Stimulated activated CD8-positive, alpha-beta memory T cell treated with anti-CD3 and anti-CD28 coated beads, Interleukin-12 subunit alpha, Interleukin-12 subunit beta, amount 100 ng/mL, for 4 hours (primary cell): ENCODE measurements around the gene EBF4.
"Not testable (repeated sequence)": the region's sequence is repeated elsewhere in the genome, so short reads cannot be mapped to it uniquely, and the experiment has no call there.

Experiments used
- DNase-seq: peaks from one replicate; pipeline ENCODE4 v3.0.0-alpha.2; 2020; ENCODE audit warnings: low read depth

The EBF4 gene

GRCh38 chr20:2757969-2758368 is 65.4 kb downstream of the EBF4 start:
- DNase-seq = no peak

DNA sequence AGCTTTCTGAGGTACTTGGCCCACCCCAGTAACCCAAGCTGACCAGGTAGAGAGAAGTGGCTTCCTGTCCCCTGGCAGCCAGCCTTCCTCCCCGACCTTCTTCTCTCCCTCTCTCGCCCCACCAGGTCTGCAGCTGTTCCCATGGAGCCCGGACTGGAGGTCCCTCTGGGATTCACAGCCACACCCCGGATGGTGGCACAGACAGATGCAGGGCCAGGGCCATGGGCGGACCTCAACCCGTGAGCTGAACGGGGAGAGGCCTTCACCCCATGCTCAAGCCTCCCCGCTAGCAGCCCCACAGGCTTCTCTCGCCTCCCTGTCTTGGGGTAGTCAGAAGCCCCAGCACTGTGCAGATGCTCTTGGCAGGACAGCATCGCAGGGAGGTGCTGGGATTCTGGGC is 66.6 kb downstream of the EBF4 start:
- no peak for DNase-seq

DNA sequence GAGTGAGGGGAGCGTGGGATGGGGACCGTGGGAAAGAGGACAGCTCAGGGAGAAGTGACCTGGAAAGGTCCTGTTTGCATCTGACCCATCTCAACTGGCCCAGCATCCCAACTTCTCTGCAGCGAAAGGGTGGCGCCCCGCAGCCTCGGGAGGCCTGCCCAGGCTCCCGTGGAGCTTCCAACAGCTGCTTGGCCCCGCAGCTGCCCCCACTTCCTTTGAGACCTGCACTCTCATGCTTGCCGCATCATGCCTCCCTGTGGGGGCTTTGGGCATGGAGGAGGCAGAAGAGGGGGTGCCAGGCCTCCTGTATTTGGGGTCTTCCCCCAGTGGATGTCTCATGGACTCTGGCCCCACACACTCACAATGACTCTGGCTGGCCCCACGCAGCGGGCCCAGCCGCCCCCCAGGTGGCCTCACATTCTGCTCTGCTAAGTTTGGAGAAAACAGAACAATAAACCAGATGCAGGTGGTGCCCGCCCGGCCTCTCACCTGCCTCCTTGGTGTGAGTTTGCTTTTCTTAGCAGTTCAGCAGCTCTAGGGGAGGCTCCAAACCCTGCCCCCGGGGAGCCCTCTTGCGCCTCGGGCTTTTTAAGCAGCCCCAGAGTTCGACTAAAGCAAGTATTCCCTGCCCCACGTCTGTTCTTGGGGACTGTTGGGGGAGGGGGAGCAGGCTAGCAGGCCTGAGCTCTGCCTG is 67.2 kb downstream of the EBF4 start:
- DNase-seq = no peak

GRCh38 chr20:2760297-2760951 is 67.8 kb downstream of the EBF4 start:
- no peak for DNase-seq

- no peak for DNase-seq
Observed at GRCh38 chr20:2760952-2761305, 68.3 kb downstream of the EBF4 start.

- DNase-seq = no peak
Observed at GRCh38 chr20:2761885-2762284, 69.3 kb downstream of the EBF4 start.

DNA sequence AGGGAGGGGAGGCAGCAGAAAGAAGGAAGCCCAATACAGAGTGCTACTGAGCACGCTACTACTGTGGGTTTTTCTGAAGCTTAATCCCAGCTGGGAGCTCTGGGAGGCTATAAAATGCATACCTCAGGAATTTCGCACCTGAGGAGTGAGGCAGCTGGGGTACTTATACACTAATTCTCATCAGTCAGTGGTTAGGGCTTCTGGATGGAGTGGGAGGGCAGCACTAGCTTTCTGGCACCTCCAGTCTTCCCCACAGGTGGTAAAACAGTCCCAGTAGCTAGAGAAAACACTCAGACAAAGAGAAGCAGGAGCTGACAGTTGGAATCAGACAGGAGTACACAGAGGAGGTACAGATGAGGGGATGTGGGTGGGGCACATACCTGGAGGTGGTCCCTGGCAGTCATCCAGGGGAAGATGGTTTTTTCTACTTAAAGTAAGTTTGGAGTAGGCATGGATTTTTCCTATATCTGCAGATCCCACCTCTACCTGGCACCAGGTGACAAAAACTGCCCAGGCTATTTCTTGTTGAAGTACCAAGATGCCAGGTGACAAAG is 70.1 kb downstream of the EBF4 start:
- no peak for DNase-seq

DNA sequence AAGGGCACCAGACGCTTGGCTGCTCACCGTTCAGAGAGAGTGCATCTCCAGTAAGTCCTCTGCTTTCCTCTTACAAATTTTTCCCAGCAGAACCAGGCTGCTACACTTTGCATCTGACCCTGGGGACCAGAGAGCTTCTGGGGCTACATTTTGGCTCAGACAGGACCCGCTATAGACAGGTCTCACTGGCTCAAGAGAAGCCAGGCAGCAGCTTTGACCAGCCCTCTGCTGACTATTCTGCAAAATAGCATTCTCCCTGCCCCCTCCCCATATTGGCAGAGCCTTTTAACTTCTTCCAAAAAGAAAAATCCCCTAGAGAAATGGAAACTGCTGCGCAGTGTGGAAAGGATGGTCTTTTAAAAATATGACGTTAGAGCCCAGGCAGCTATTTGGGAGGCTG is 70.6 kb downstream of the EBF4 start:
- DNase-seq = no peak

GRCh38 chr20:2767768-2768631 is 75.4 kb downstream of the EBF4 start:
- DNase-seq = no peak

GRCh38 chr20:2768632-2769015 is 76.0 kb downstream of the EBF4 start:
- no peak for DNase-seq

GRCh38 chr20:2770091-2770490 is 77.5 kb downstream of the EBF4 start:
- not testable (repeated sequence) for DNase-seq

- no peak for DNase-seq
Observed at GRCh38 chr20:2771631-2772080, 79.1 kb downstream of the EBF4 start.

DNA sequence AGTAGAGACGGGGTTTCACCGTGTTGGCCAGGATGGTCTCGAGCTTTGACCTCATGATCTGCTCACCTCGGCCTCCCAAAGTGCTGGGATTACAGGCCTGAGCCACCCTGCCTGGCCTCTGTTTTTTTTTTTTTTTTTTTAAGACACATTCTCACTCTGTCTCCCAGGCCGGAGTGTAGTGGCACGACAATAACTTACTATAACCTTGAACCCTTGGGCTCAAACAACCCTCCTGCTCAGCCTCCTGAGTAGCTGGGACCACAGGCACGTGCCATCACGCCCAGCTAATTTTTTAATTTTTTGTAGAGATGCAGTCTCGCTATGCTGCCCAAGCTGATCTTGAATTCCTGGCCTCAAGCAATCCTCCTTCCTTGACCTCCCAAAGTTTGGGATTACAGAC is 81.2 kb downstream of the EBF4 start:
- no peak for DNase-seq

- no peak for DNase-seq
Observed at GRCh38 chr20:2775139-2775538, 82.6 kb downstream of the EBF4 start.

- DNase-seq = no peak
Observed at GRCh38 chr20:2778602-2779321, 86.2 kb downstream of the EBF4 start.

DNA sequence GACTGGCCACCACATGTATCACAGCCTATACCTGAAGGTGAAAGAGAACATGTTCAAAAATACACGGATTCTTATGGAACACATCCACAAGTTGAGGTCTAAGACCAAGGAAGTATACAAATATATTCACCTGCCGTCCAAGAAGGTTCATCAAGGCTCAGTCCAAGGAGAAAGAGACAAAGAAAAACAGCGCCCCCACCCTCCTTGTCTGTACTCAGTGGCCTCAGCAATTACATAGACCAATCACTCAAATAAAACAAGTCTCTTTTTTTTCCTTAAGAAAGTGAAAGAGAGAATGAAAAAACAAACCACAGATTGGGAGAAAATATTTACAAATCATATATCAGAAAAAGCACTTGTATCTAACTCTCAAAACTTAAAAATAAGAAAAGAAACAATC is 88.4 kb downstream of the EBF4 start:
- no peak for DNase-seq

DNA sequence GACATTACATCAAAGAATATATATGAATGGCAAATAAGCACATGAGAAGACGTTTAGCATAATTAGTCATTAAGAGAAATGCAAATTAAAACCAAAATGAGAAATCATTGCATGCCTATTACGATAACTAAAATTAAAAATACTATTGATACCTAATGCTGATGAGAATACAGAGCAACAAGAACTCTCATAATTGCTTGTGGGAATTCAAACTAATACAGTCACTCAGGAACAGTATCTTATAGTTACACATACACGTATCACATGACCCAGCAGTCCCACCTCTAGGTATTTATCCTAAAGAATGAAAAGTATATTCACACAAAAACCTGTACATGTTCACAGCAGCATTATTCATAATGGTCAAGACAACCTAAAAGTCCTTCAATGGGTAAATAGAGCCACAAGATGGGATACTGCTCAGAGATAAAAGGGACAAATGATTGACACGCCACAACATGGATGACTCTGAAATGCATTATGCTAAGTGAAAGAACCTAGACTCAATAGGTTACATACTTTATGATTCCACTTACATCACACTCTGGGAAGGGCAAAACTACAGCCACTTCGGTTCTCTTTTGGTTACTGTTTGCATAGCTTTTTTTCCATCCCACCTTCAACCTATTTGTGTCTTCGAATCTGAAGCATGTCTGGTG is 91.5 kb downstream of the EBF4 start:
- DNase-seq = no peak

- DNase-seq = no peak
Observed at GRCh38 chr20:2793471-2793870, 100.9 kb downstream of the EBF4 start.

DNA sequence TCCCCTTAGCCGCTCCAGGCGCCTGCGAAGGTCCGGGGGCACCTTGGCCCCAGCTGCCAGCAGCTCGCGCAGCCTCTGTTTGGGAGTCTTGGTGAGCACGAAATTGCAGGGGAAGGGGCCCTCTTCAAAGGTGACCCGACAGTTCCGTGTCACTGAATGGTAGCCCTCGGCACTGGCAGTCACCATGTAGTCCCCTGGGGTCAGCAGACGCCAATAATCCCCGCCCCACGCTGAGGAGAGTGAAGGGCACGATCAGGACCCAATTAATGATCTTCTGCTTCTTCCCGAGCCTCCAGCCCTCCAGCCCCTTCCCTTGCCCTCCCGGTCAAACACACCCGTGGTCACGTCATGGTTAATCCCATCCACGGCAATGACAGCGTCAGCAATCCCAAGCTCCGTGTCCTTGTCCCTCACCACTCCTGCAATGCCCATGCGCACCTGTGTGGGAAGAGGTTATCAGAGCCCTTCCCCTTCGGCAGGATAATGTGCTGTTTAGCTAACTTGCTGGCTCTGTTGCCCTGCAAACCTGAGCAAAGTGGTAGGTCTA is 101.7 kb downstream of the EBF4 start:
- no peak for DNase-seq

DNA sequence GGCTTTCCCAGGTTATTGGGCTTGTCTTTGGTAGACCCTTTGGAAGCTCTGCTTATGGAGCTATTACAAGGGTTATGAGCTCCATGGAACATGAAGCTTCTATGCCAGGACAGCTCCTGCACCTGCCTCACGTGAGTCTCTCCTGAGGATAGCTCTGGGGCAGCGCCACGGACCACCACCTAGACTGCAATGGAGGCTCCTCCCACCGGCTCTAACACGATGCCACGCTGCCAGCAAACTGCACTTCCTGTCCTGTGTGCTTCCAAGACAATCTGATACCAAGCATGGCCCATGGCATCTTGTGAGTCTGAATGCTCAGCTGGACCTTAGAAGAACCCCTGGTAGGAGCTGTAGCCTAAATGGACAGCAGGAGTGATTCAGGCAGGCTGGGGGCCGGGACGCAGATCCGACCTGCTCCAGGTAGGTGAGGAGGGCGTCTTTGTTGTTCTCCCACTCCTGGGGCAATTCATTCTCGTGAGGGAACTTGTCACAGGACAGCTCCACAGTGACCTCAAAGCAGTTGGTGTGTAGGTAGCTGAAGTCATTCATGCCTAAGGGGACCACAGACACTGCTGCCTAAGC is 102.4 kb downstream of the EBF4 start:
- DNase-seq = no peak

DNA sequence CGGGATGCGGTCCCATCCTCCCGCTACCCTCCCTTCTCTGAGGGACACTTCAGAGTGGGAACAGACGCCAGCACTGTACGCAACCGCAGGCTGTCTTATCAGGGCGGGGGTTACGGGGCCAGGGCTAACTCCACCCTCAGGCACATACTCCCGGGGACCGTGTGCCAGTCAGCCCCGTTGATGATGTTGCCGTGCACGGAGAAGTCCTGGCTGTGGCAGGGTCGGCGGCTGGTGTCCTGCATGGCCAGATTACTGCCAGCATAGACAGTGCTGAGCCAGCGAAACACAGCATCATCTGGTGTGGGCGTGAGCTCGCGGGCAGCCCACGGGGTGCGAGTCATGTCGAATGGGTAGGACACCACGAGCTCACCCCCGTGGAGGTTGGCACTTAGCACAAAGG is 102.9 kb downstream of the EBF4 start:
- no peak for DNase-seq
